GM13977 (cell line): Measurements from ENCODE around the gene MNX1.

Experiments
- DNase-seq: peaks from one replicate; pipeline ENCODE4 v3.0.0; 2012; ENCODE audit warnings: low spot score
- CTCF ChIP-seq: IDR thresholded peaks from 2 replicates; pipeline ENCODE4 v1.5.1; 2012; ENCODE audit warnings: mild to moderate bottlenecking, control low read depth; ENCODE audit not compliant: insufficient read depth; ENCODE audit errors: extremely low read depth, missing control alignments
- in situ Hi-C: fragments of 300-500 bp; cut with MboI; formaldehyde crosslinking; loops from one replicate; pipeline ENCODE4 v1.12.0; 2022; ENCODE audit warnings: low sequenced_read_pairs, low pct_unique_long_range_greater_than_20kb, mixed read lengths, inconsistent platforms; ENCODE audit not compliant: unreplicated experiment

The MNX1 gene

GRCh38 chr7:157009170-157009777 is 1.2 kb downstream of the MNX1 start:
- in situ Hi-C loops, result loop anchor here (25.0 kb wide), 2 partner anchors 1222 to 1547 kb away; partner anchors contain the start of gene EN2
- no peak for TF ChIP-seq CTCF
- DNase-seq, result peak; percentile 57

DNA sequence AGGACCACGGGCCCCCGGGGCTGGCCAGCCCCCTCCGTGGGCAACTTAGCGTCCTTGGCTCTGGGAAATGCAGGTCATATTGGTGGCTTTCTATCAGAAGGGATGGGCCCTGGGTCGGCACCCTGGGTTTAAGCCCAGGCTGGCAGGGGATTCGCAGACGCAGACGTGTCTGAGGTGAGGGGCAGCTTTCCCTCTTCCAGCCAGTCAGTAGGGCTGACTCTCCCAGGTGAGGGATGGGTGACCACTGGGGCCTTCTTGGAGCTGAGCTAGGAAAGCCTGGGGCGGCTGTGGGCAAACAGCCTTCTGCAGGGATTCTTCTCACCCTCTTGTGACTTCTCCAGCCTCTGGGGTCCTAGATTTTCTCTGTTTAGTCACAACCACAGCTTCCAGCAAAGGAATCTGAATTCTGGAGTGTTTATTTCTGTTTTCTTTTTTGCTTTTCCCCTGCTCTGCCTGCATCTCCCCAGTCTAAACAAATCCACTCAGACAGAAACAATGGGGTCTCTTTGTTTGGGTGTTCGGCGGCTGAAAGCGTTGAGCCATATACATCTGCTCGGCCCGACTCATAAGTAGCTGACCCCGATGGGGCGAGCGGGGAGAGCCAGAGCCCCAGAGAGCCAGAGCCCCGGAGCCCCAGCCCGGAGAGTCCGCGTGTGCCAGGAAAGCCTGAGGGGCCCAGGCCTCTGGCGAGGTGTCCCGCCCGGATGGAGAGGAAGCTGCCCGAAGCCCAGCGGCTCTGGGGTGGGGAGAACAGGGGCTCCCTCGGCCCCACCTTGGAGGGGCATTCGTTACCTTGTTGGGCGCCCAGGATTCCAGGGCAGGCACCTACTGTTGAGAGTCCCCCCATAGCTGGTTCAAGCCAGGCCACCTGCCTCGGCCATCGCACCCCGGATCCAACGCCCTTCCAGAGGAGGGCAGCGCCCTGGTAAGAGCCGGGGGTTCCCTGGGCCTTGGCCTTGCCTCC is 2.0 kb downstream of the MNX1 start:
- no peak for TF ChIP-seq CTCF
- DNase-seq, result peak; percentile 41
- in situ Hi-C loops, result loop anchor here (25.0 kb wide), 2 partner anchors 1221 to 1546 kb away; partner anchors contain the start of gene EN2

DNA sequence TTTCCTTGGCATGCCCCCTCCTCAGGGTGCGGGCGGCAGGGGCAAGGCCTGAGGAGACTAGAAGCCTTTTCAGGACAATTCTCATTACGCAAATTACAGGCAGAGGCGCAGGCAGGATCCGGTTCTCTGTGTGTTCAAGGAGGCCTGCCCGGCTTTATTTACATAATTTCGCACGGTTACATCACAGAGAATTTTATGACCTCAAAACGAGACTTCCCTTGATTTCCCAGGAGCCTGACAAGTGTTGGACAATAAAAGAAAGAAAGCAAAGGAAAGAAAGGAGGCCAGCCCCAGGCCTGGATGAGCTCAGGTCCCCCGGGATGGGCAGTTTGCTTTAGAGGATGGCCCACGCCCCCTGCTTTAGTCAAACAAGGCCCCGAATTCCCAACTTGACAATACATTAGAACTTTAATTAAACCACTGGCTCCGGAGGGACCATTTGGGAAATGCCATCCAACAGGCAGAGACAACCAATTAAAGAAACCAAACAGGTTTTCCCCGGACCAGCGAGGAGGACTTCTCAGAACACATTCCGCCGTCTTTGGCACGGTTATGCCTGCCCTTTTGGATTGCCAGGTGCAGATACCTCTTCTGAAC is 2.9 kb downstream of the MNX1 start:
- TF ChIP-seq CTCF, result no peak
- DNase-seq, result no peak

DNA sequence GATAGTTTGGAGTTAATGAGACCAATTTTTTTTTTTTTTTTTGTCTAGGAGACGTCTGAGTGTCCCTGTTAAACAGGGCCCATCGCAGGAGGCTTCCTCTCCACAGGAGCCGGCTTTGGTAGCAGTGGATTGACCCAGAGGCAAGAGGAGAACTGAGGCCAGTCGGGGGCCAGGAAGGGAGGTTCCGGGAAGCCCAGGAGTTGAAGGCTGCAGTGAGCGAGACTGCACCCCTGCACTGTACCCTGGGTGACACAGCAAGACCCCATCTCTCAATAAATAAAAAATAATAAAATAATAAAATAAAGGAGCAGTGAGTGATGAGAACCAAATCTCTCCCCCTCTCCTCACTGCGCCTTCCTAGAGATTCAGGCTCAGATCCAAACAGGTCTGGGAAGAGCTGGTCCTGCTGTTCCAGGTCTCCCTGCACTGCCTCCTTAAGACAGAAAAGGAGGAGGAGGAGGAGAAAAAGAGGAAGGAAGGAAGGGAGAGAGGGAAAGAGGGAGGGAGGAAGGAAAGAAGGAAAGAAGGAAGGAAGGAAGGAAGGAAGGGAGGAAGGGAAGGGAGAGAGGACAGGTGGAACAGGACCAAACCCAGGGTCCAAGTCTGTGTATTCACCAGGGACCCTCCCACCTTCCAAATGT is 3.5 kb downstream of the MNX1 start:
- in situ Hi-C loops, result loop anchor here (25.0 kb wide), 2 partner anchors 1220 to 1545 kb away; partner anchors contain the start of gene EN2
- TF ChIP-seq CTCF, result no peak
- DNase-seq, result no peak

More for the DNA sequence above, 2.9 kb downstream of the MNX1 start:
- in situ Hi-C loops, result loop anchor here (25.0 kb wide), 2 partner anchors 1220 to 1545 kb away; partner anchors contain the start of gene EN2

GRCh38 chr7:157006205-157006747 is 4.2 kb downstream of the MNX1 start:
- in situ Hi-C loops, result loop anchor here (25.0 kb wide), 2 partner anchors 1219 to 1544 kb away; partner anchors contain the start of gene EN2
- no peak for DNase-seq
- TF ChIP-seq CTCF, result no peak
